B cell (primary cell): Measurements from ENCODE around the gene BHLHA15. TPM values are rescaled to one million over a fixed set of nuclear protein-coding genes. Genes with fewer than 3 reads are reported as not detected.

Source experiments
- ATAC-seq: fragments of 200-7000 bp; cut with Tn5 transposase; one replicate; pipeline ENCODE4 v1.10.0; 2021; ENCODE audit warnings: low read depth, mild to moderate bottlenecking, moderate number of reproducible peaks, moderate library complexity
- CTCF ChIA-PET: fragments of 350-600 bp; sonication (Branson Sonifier 250); formaldehyde crosslinking; loops from one replicate; lab custom pipeline; 2021; ENCODE audit warnings: antibody characterized with exemption, inconsistent platforms; lab: Charles Lee
- POLR2A ChIA-PET: fragments of 350-600 bp; sonication (Branson Sonifier 250); formaldehyde crosslinking; loops from one replicate; lab custom pipeline; 2021; ENCODE audit warnings: antibody characterized with exemption; lab: Charles Lee
- DNase-seq: peaks from one replicate; pipeline ENCODE4 v3.0.0; 2013
- H2AFZ ChIP-seq: 2 replicates; pipeline ENCODE4 v1.6.1; 2012; ENCODE audit warnings: mild to moderate bottlenecking, low read depth, low read length; ENCODE audit not compliant: insufficient read depth, poor library complexity, severe bottlenecking
- H3K27ac ChIP-seq, 2 donors: 1 replicate in 1 of 2; 2 replicates in 1 of 2; pipeline ENCODE4 v1.5.1; 2012 to 2013; ENCODE audit warnings: low read length in 2 of 2, mild to moderate bottlenecking in 2 of 2, moderate library complexity in 1 of 2
- H3K27me3 ChIP-seq, 4 experiments: fragments of 200-600 bp in 1 of 4; sonication (generic) in 1 of 4; replicated peaks in 1 of 4; 1 replicate in 2 of 4; 2 replicates in 2 of 4; pipeline versions ENCODE4 v1.6.1 to v1.7.0; 2013 to 2016; ENCODE audit warnings: low read length in 3 of 4, mild to moderate bottlenecking in 2 of 4, mixed read lengths in 1 of 4, moderate library complexity in 1 of 4; ENCODE audit not compliant: insufficient read depth in 4 of 4, control insufficient read depth in 3 of 4; ENCODE audit errors: control extremely low read depth in 1 of 4
- H3K36me3 ChIP-seq, 2 experiments: replicated peaks in 1 of 2; 1 replicate in 1 of 2; 2 replicates in 1 of 2; pipeline versions ENCODE4 v1.6.1 to v1.7.1; 2013; ENCODE audit warnings: low read length in 1 of 2; ENCODE audit not compliant: insufficient read depth in 2 of 2, control insufficient read depth in 1 of 2; ENCODE audit errors: control extremely low read depth in 1 of 2, extremely low read depth in 1 of 2
- H3K4me1 ChIP-seq, 2 donors: fragments of 200-600 bp in 1 of 2; sonication (generic) in 1 of 2; 1 replicate in 1 of 2; 2 replicates in 1 of 2; pipeline versions ENCODE4 v1.5.1 to v1.6.1; 2013 to 2017; ENCODE audit warnings: low read length in 2 of 2; ENCODE audit not compliant: control insufficient read depth in 2 of 2, insufficient read depth in 2 of 2
- H3K4me2 ChIP-seq: replicated peaks from 2 replicates; pipeline ENCODE3; 2012; ENCODE audit warnings: mild to moderate bottlenecking, low read depth, low read length; ENCODE audit not compliant: poor library complexity, severe bottlenecking
- H3K4me3 ChIP-seq, 5 experiments: fragments of 200-600 bp in 1 of 5; sonication (generic) in 1 of 5; 1 replicate in 3 of 5; 2 replicates in 2 of 5; pipeline versions ENCODE4 v1.5.1 to v1.7.0; 2011 to 2016; ENCODE audit warnings: low read length in 4 of 5, mild to moderate bottlenecking in 4 of 5, low read depth in 2 of 5, control low read depth in 1 of 5, moderate library complexity in 1 of 5; ENCODE audit not compliant: insufficient read depth in 1 of 5; ENCODE audit errors: control extremely low read depth in 1 of 5, extremely low read depth in 1 of 5
- H3K79me2 ChIP-seq: fragments of 200-600 bp; sonication (generic); one replicate; pipeline ENCODE4 v1.6.0; 2016; ENCODE audit warnings: low read length; ENCODE audit not compliant: control insufficient read depth, insufficient read depth
- H3K9ac ChIP-seq: fragments of 200-600 bp; sonication (generic); 2 replicates; pipeline ENCODE4 v1.6.1; 2017; ENCODE audit warnings: mild to moderate bottlenecking, low read length, moderate library complexity
- H3K9me3 ChIP-seq, 3 donors: one replicate each; pipeline versions ENCODE4 v1.6.1 to v1.7.1; 2013; ENCODE audit warnings: low read length in 2 of 3; ENCODE audit not compliant: control insufficient read depth in 2 of 3, insufficient read depth in 1 of 3; ENCODE audit errors: control extremely low read depth in 1 of 3
- H4K20me1 ChIP-seq: 2 replicates; pipeline ENCODE4 v1.6.0; 2012; ENCODE audit warnings: mild to moderate bottlenecking, low read length; ENCODE audit not compliant: insufficient read depth, control insufficient read depth, poor library complexity, severe bottlenecking
- H3K27ac Mint-ChIP-seq: one replicate; pipeline ENCODE4 v1.8.0; 2021; ENCODE audit warnings: mixed read lengths
- H3K27me3 Mint-ChIP-seq: one replicate; pipeline ENCODE4 v1.8.0; 2021; ENCODE audit warnings: mixed read lengths
- H3K4me1 Mint-ChIP-seq: one replicate; pipeline ENCODE4 v1.8.0; 2021; ENCODE audit warnings: mixed read lengths
- H3K4me3 Mint-ChIP-seq: one replicate; pipeline ENCODE4 v1.8.0; 2021; ENCODE audit warnings: mixed read lengths
- H3K9me3 Mint-ChIP-seq: one replicate; pipeline ENCODE4 v1.8.0; 2022; ENCODE audit warnings: mixed read lengths; ENCODE audit not compliant: insufficient read depth
- CTCF ChIP-seq: fragments of 200-600 bp; IDR thresholded peaks from one replicate; pipeline ENCODE4 v1.8.0; 2022; ENCODE audit warnings: antibody characterized with exemption, mild to moderate bottlenecking
- EZH2 ChIP-seq: IDR thresholded peaks from 2 replicates; pipeline ENCODE4 v1.6.1; 2012; ENCODE audit warnings: borderline replicate concordance, low read depth, mild to moderate bottlenecking, moderate library complexity, low read length; ENCODE audit not compliant: insufficient read depth, poor library complexity, severe bottlenecking
- WGBS: methylation state at CpG from one replicate; pipeline ENCODE4 v1.1.5; 2013; ENCODE audit warnings: missing lambda C conversion rate; ENCODE audit not compliant: insufficient coverage; 5-methylcytosine and 5-hydroxymethylcytosine counted together
- intact Hi-C: fragments of 100-400 bp; cut with micrococcal nuclease; formaldehyde crosslinking; loops from one replicate; pipeline ENCODE4 v1.10.0; 2022
- polyA plus RNA-seq: library from polyadenylated mRNA; depleted of rRNA; stranded (reverse); fragments of >200 nt; gene quantifications from 2 replicates; pipeline ENCODE4 v1.2.3, GENCODE V29; 2012
- total RNA-seq, 2 donors: library from RNA; stranded (reverse); fragments of 120-200 nt in 1 of 2; gene quantifications; 1 replicate in 1 of 2; 2 replicates in 1 of 2; pipeline versions ENCODE4 v1.2.3 to v1.2.4, GENCODE V29; 2013 to 2022

BHLHA15 gene
- total and polyA plus RNA-seq, 2 donors (not counting 1 experiment from before 2014, with no cell fraction given) = 0.74 to 2.2 TPM

GRCh38 chr7:98232799-98233198 is 21.6 kb downstream of the BHLHA15 start:
- Histone ChIP-seq H3K4me2 (no peak overlapping the region), H3K36me3 (peaks cover 0 to 48% of the 10 kb centered on the region in 2 experiments), H3K4me3 (no peak overlapping the region), H4K20me1 (no peaks in the 10 kb centered on the region), H3K27ac (no peak overlapping the region), H3K9me3 (no peaks in the 10 kb centered on the region), H3K4me1 (no peaks in the 10 kb centered on the region), H3K79me2 (no peaks in the 10 kb centered on the region), H3K9ac (no peak overlapping the region), H2AFZ (no peak overlapping the region), H3K27me3 (no peaks in the 10 kb centered on the region)
- no peak for DNase-seq
- no peak for ATAC-seq
- ChIA-PET CTCF (no interaction called here), POLR2A (no interaction called here)
- Mint-ChIP-seq H3K4me1 (no peaks in the 10 kb centered on the region), H3K27me3 (no peaks in the 10 kb centered on the region), H3K9me3 (no peaks in the 10 kb centered on the region), H3K4me3 (no peak overlapping the region), H3K27ac (no peak overlapping the region)
- intact Hi-C loops = no loop called here
- no peak for TF ChIP-seq CTCF
- no peak for TF ChIP-seq EZH2
- 97% methylated on average over 16 of the region's 16 CpGs for WGBS

GRCh38 chr7:98233219-98234070 is 22.2 kb downstream of the BHLHA15 start:
- CTCF ChIA-PET = interaction anchor here (0.9 kb wide), 1 partner anchor 67 kb away, joined by 3 read pairs; no protein-coding TSS in a partner anchor
- H3K36me3 ChIP-seq = peaks cover 0 to 47% of the 10 kb centered on the region in 2 experiments
- ATAC-seq (no peak), DNase-seq (no peak)
- WGBS = 97% methylated on average over 31 of the region's 32 CpGs
- no peaks in the 10 kb centered on the region for H3K4me1 Mint-ChIP-seq
- no peaks in the 10 kb centered on the region for H3K9me3 ChIP-seq
- intact Hi-C loops = no loop called here
- H3K27me3 ChIP-seq = no peaks in the 10 kb centered on the region
- H3K27me3 Mint-ChIP-seq = no peaks in the 10 kb centered on the region
- no peaks in the 10 kb centered on the region for H3K4me1 ChIP-seq
- no peak overlapping the region for H3K4me3 Mint-ChIP-seq
- TF ChIP-seq CTCF (no peak), EZH2 (no peak)
- no peaks in the 10 kb centered on the region for H4K20me1 ChIP-seq
- no peak overlapping the region for H2AFZ ChIP-seq
- POLR2A ChIA-PET = no interaction called here
- no peak overlapping the region for H3K4me3 ChIP-seq
- H3K27ac Mint-ChIP-seq = no peak overlapping the region
- H3K79me2 ChIP-seq = no peaks in the 10 kb centered on the region
- no peak overlapping the region for H3K9ac ChIP-seq
- H3K4me2 ChIP-seq = no peak overlapping the region
- no peak overlapping the region for H3K27ac ChIP-seq
- no peaks in the 10 kb centered on the region for H3K9me3 Mint-ChIP-seq
